ENCODE data around the gene DCHS1. TPM values are rescaled to one million over a fixed set of nuclear protein-coding genes. Genes with fewer than 3 reads are reported as not detected.

DCHS1 gene
- total and polyA plus RNA-seq, 2 of the 13 experiments (the other 11 are each of a cell fraction or from before 2014, with no cell fraction given), result under 0.01 to 0.03 TPM

DNA sequence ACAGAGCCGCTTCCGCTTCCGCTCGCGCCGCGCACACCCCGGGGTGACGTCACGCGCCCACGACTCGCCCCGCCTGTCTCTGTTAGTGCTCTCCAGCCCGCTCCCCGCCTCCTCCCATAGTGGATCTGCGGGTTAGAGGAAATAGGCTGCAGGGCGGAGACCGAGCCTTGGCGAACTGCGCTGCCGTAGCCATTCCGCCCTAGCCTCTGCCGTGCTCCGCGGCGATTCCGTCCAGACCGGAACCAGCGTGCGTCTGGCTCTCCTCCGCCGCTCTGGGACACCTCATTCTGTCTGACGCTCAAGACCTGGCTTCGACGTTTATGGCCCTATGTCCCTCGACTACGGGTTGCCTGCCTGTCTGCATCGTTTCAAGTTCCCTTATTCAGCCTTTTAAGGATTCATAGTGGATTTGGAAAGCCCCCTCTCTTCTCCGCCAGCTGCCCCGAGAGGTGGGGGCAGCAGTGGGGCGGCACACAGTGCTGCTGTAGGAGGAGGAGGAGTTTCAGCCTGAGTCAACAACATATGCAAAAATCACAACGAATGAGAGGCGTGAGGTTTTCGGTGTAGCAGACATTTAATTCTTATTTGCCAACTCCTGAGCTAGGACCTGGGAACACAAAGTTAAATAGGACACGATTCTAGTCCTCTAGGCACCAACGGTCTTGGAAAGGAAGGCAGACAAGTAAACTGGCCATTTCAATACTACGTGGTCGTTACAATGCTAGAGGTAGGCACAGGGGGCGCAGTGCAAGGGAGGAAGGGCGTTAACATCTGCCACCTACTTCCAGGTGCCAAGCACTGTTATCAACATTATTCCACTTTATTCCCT, 43.2 kb downstream of the DCHS1 start, which contains the start of gene TAF10 (continued):
- TF ChIP-seq SIX4 (CRISPR knock-in tag; IDR thresholded peaks at IDR 0.05) (no peak), ZNF513 (CRISPR knock-in tag; conservative IDR thresholded peaks at IDR 0.05) (no peak), MAFG (CRISPR knock-in tag; IDR thresholded peaks at IDR 0.05) (no peak), TSC22D2 (CRISPR knock-in tag; IDR thresholded peaks at IDR 0.05; ENCODE audit: borderline replicate concordance) (no peak), NFE2L2 (IDR thresholded peaks at IDR 0.05; ENCODE audit: low read length) (no peak), SRSF1 (optimal IDR thresholded peaks at IDR 0.05; ENCODE audit: low read depth, low read length) (peak; percentile 44), ZNF724P (CRISPR knock-in tag; IDR thresholded peaks at IDR 0.05; ENCODE audit: borderline replicate concordance) (0 out of 2 replicates have a peak, but pooled peaks have one; percentile 49), RAD51 (IDR thresholded peaks at IDR 0.05; ENCODE audit: borderline replicate concordance) (no peak), ZNF3 (CRISPR knock-in tag; IDR thresholded peaks at IDR 0.05) (no peak), CHD4 (IDR thresholded peaks at IDR 0.05; ENCODE audit: borderline replicate concordance, low read length) (no peak), TOE1 (CRISPR knock-in tag; IDR thresholded peaks at IDR 0.05) (no peak), SOX13 (IDR thresholded peaks at IDR 0.05) (no peak), SOX13 (CRISPR knock-in tag; conservative IDR thresholded peaks at IDR 0.05 in 1 of 2, IDR thresholded peaks at IDR 0.05 in 1 of 2) (0 out of 4 replicates have a peak, but pooled peaks of 1 of the 2 experiments have one; percentile 22), NCOR1 (IDR thresholded peaks at IDR 0.05; ENCODE audit: borderline replicate concordance, low read length) (no peak), TGIF2 (CRISPR knock-in tag; IDR thresholded peaks at IDR 0.05) (no peak; the same call in 1 of the 2 replicates), PHB2 (IDR thresholded peaks at IDR 0.05; ENCODE audit: partially characterized antibody) (no peak), ZNF138 (CRISPR knock-in tag; IDR thresholded peaks at IDR 0.05; ENCODE audit: low read depth) (no peak), TMF1 (CRISPR knock-in tag; IDR thresholded peaks at IDR 0.05; ENCODE audit: low read depth) (no peak; the same call in 1 of the 2 replicates)
- TF ChIP-seq, protein P1, sequence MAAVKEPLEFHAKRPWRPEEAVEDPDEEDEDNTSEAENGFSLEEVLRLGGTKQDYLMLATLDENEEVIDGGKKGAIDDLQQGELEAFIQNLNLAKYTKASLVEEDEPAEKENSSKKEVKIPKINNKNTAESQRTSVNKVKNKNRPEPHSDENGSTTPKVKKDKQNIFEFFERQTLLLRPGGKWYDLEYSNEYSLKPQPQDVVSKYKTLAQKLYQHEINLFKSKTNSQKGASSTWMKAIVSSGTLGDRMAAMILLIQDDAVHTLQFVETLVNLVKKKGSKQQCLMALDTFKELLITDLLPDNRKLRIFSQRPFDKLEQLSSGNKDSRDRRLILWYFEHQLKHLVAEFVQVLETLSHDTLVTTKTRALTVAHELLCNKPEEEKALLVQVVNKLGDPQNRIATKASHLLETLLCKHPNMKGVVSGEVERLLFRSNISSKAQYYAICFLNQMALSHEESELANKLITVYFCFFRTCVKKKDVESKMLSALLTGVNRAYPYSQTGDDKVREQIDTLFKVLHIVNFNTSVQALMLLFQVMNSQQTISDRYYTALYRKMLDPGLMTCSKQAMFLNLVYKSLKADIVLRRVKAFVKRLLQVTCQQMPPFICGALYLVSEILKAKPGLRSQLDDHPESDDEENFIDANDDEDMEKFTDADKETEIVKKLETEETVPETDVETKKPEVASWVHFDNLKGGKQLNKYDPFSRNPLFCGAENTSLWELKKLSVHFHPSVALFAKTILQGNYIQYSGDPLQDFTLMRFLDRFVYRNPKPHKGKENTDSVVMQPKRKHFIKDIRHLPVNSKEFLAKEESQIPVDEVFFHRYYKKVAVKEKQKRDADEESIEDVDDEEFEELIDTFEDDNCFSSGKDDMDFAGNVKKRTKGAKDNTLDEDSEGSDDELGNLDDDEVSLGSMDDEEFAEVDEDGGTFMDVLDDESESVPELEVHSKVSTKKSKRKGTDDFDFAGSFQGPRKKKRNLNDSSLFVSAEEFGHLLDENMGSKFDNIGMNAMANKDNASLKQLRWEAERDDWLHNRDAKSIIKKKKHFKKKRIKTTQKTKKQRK (IDR thresholded peaks at IDR 0.05; ENCODE audit: low read length), result no peak
- TF ChIP-seq, protein P2, sequence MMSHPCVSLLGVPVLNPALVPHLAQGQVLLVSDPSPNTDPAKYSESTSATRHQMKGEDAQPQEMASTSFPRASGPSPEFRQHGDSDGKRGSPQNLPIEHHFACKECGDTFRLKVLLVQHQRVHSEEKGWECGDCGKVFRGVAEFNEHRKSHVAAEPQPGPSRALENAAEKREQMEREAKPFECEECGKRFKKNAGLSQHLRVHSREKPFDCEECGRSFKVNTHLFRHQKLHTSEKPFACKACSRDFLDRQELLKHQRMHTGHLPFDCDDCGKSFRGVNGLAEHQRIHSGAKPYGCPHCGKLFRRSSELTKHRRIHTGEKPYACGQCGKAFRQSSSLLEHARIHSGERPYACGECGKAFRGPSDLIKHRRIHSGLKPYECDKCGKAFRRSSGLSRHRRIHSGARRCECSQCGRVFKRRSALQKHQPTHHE (CRISPR knock-in tag; IDR thresholded peaks at IDR 0.05; ENCODE audit: borderline replicate concordance), result no peak; the same call in 1 of the 2 replicates
- TF ChIP-seq, protein P3, sequence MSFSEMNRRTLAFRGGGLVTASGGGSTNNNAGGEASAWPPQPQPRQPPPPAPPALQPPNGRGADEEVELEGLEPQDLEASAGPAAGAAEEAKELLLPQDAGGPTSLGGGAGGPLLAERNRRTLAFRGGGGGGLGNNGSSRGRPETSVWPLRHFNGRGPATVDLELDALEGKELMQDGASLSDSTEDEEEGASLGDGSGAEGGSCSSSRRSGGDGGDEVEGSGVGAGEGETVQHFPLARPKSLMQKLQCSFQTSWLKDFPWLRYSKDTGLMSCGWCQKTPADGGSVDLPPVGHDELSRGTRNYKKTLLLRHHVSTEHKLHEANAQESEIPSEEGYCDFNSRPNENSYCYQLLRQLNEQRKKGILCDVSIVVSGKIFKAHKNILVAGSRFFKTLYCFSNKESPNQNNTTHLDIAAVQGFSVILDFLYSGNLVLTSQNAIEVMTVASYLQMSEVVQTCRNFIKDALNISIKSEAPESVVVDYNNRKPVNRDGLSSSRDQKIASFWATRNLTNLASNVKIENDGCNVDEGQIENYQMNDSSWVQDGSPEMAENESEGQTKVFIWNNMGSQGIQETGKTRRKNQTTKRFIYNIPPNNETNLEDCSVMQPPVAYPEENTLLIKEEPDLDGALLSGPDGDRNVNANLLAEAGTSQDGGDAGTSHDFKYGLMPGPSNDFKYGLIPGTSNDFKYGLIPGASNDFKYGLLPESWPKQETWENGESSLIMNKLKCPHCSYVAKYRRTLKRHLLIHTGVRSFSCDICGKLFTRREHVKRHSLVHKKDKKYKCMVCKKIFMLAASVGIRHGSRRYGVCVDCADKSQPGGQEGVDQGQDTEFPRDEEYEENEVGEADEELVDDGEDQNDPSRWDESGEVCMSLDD (CRISPR knock-in tag; IDR thresholded peaks at IDR 0.05; ENCODE audit: borderline replicate concordance), result no peak
